ENCODE data around the gene C1orf167.

- TF ChIP-seq PATZ1 (CRISPR knock-in tag; IDR thresholded peaks at IDR 0.05; ENCODE audit: borderline replicate concordance): no peak
- no peak for TF ChIP-seq GLIS3 (CRISPR knock-in tag; IDR thresholded peaks at IDR 0.05)
- no peak for TF ChIP-seq BACH2 (CRISPR knock-in tag; IDR thresholded peaks at IDR 0.05; ENCODE audit: borderline replicate concordance)
- TF ChIP-seq TSHZ2 (CRISPR knock-in tag; IDR thresholded peaks at IDR 0.05): no peak
- no peak for TF ChIP-seq ZFP3 (CRISPR knock-in tag; IDR thresholded peaks at IDR 0.05)
- TF ChIP-seq CSDC2 (CRISPR knock-in tag; IDR thresholded peaks at IDR 0.05): no peak
- TF ChIP-seq ARNTL (CRISPR knock-in tag; IDR thresholded peaks at IDR 0.05; ENCODE audit: borderline replicate concordance, low read depth): no peak
Measured at GRCh38 chr1:11828511-11828910, 66.5 kb downstream of the C1orf167 start.

Data from SK-N-SH treated with all-trans-retinoic acid at 6 μM for 48 hours (cell line).